Measurements from ENCODE around the gene OR4F15. TPM values are rescaled to one million over a fixed set of nuclear protein-coding genes. Genes with fewer than 3 reads are reported as not detected.

Gene OR4F15
- total and polyA plus RNA-seq, 2 donors (not counting 3 experiments of a cell fraction or from before 2014, with no cell fraction given), result not detected

DNA sequence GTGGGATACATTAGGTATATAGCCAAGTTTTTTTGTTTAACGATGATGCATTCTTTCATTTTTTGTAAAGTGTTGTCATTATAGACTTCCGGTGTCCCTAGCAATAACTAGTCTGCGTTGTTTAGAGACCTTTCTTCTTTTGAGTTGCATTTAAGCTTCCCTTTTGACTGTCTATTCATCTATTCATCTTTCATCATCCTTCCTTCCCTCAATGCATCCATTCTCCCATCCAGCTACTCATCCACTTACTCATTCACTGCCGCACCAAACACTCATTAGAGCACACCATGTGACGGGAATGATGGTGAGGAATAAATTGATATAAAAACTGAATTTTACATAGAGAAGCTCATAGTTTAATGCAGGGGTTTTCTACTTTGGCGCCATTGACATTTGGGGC lies 32.9 kb downstream of the OR4F15 start:
- Histone ChIP-seq H2AFZ (ENCODE audit: low read depth, low read length) (no peak overlapping the region), H3K27ac (ENCODE audit: insufficient read depth, low read depth, low read length) (no peak overlapping the region), H3K9me3 (replicated peaks; ENCODE audit: control insufficient read depth, insufficient read depth, low read length) (no peaks in the 10 kb centered on the region), H4K20me1 (replicated peaks; ENCODE audit: control insufficient read depth, extremely low read depth, insufficient read depth, low read length) (no peaks in the 10 kb centered on the region), H3K4me2 (ENCODE audit: insufficient read depth, low read length) (no peak overlapping the region), H3K79me2 (ENCODE audit: control insufficient read depth, insufficient read depth, low read length) (no peaks in the 10 kb centered on the region), H3K4me1 (ENCODE audit: control insufficient read depth, extremely low read depth, insufficient read depth, low read length) (no peaks in the 10 kb centered on the region), H3K36me3 (ENCODE audit: control insufficient read depth in 2 of 2, extremely low read depth in 1 of 2, insufficient read depth in 2 of 2, low read length in 2 of 2) (no peaks in the 10 kb centered on the region), H3K4me3 (replicated peaks in 1 of 3; ENCODE audit: insufficient read depth in 1 of 3, low read depth in 1 of 3, low read length in 3 of 3) (no peak overlapping the region), H3K9ac (replicated peaks; ENCODE audit: extremely low read depth, insufficient read depth, low read length) (no peak overlapping the region), H3K27me3 (ENCODE audit: control insufficient read depth in 2 of 2, insufficient read depth in 2 of 2, low read length in 2 of 2) (no peaks in the 10 kb centered on the region), H3K9me1 (replicated peaks; ENCODE audit: control insufficient read depth, extremely low read depth, insufficient read depth, low read length) (no peaks in the 10 kb centered on the region)
- DNase-seq (ENCODE audit: low read depth, low spot score) (no peak), FAIRE-seq (no peak)
- POLR2A ChIA-PET, result no interaction called here
- intact Hi-C loops (cut with micrococcal nuclease), result no loop called here
- CTCF ChIA-PET, result no interaction called here
- dilution Hi-C loops (cut with MboI; ENCODE audit: extremely low pct_ligation_motif_present, low sequenced_read_pairs), result no loop called here
- TF ChIP-seq MAX (IDR thresholded peaks at IDR 0.05; ENCODE audit: insufficient read depth, insufficient read length), result no peak
- TF ChIP-seq EZH2 (IDR thresholded peaks at IDR 0.05; ENCODE audit: borderline replicate concordance, low read depth, low read length, severe bottlenecking), result no peak
- no peak for TF ChIP-seq MYC (IDR thresholded peaks at IDR 0.05; ENCODE audit: low read depth, low read length)
- no peak for TF ChIP-seq CTCF (IDR thresholded peaks at IDR 0.05; ENCODE audit: extremely low read depth in 1 of 2, insufficient read depth in 1 of 2, low read depth in 1 of 2, low read length in 2 of 2)
- TF ChIP-seq JUN (IDR thresholded peaks at IDR 0.05; ENCODE audit: borderline replicate concordance, insufficient read depth, insufficient read length, low read depth), result no peak
- no peak for TF ChIP-seq POLR2A (IDR thresholded peaks at IDR 0.05; ENCODE audit: low read depth, low read length)
- BruUV-seq (replicated peaks), result no TSS peak

- no peak for DNase-seq (ENCODE audit: low read depth, low spot score)
- intact Hi-C loops (cut with micrococcal nuclease) (no loop called here), dilution Hi-C loops (cut with MboI; ENCODE audit: extremely low pct_ligation_motif_present, low sequenced_read_pairs) (no loop called here)
- Histone ChIP-seq H3K4me1 (ENCODE audit: control insufficient read depth, extremely low read depth, insufficient read depth, low read length) (no peaks in the 10 kb centered on the region), H3K79me2 (ENCODE audit: control insufficient read depth, insufficient read depth, low read length) (no peaks in the 10 kb centered on the region), H3K9me3 (replicated peaks; ENCODE audit: control insufficient read depth, insufficient read depth, low read length) (no peaks in the 10 kb centered on the region), H3K9ac (replicated peaks; ENCODE audit: extremely low read depth, insufficient read depth, low read length) (no peak overlapping the region), H3K4me3 (replicated peaks in 1 of 3; ENCODE audit: insufficient read depth in 1 of 3, low read depth in 1 of 3, low read length in 3 of 3) (no peak overlapping the region), H3K27me3 (ENCODE audit: control insufficient read depth in 2 of 2, insufficient read depth in 2 of 2, low read length in 2 of 2) (no peaks in the 10 kb centered on the region), H3K4me2 (ENCODE audit: insufficient read depth, low read length) (no peak overlapping the region), H4K20me1 (replicated peaks; ENCODE audit: control insufficient read depth, extremely low read depth, insufficient read depth, low read length) (no peaks in the 10 kb centered on the region), H3K9me1 (replicated peaks; ENCODE audit: control insufficient read depth, extremely low read depth, insufficient read depth, low read length) (no peaks in the 10 kb centered on the region), H3K27ac (ENCODE audit: insufficient read depth, low read depth, low read length) (no peak overlapping the region), H2AFZ (ENCODE audit: low read depth, low read length) (no peak overlapping the region), H3K36me3 (ENCODE audit: control insufficient read depth in 2 of 2, extremely low read depth in 1 of 2, insufficient read depth in 2 of 2, low read length in 2 of 2) (no peaks in the 10 kb centered on the region)
- POLR2A ChIA-PET, result no interaction called here
- TF ChIP-seq JUN (IDR thresholded peaks at IDR 0.05; ENCODE audit: borderline replicate concordance, insufficient read depth, insufficient read length, low read depth) (no peak), GATA2 (IDR thresholded peaks at IDR 0.05; ENCODE audit: insufficient read depth, insufficient read length, low read depth, low read length) (no peak), MAX (IDR thresholded peaks at IDR 0.05; ENCODE audit: insufficient read depth, insufficient read length) (no peak), POLR2A (IDR thresholded peaks at IDR 0.05; ENCODE audit: low read depth, low read length) (no peak), CTCF (IDR thresholded peaks at IDR 0.05; ENCODE audit: extremely low read depth in 1 of 2, insufficient read depth in 1 of 2, low read depth in 1 of 2, low read length in 2 of 2) (no peak), POLR2AphosphoS5 (IDR thresholded peaks at IDR 0.05; ENCODE audit: insufficient read depth, low read depth, low read length) (no peak), EZH2 (IDR thresholded peaks at IDR 0.05; ENCODE audit: borderline replicate concordance, low read depth, low read length, severe bottlenecking) (no peak), MYC (IDR thresholded peaks at IDR 0.05; ENCODE audit: low read depth, low read length) (no peak), FOS (IDR thresholded peaks at IDR 0.05; ENCODE audit: borderline replicate concordance, insufficient read depth, low read length) (no peak)
- CTCF ChIA-PET, result no interaction called here
- no TSS peak for BruUV-seq (replicated peaks)
- FAIRE-seq, result no peak
Observed at GRCh38 chr15:101852356-101852755, 40.4 kb downstream of the OR4F15 start.
